NCI-H345 (cell line): ENCODE results near the gene INPP5K.
"Not testable (repeated sequence)": the region's sequence is repeated elsewhere in the genome, so short reads cannot be mapped to it uniquely, and the experiment has no call there.

Experiments used
- DNase-seq: peaks from one replicate; lab custom pipeline; 2025; lab: John Stamatoyannopoulos, UW

The INPP5K gene

GRCh38 chr17:1516388-1517161 lies at the start of gene INPP5K:
Gene INPP5K, minus strand, starts transcription at chr17:1516612. Its CDS starts 113 bp downstream, at chr17:1516499.
- DNase-seq: peak; percentile 93

- no peak for DNase-seq
Observed at GRCh38 chr17:1565877-1566276, 49.5 kb upstream of the INPP5K start.

- no peak for DNase-seq
Observed at GRCh38 chr17:1563786-1564613, 47.6 kb upstream of the INPP5K start.

- DNase-seq: not testable (repeated sequence)
Observed at GRCh38 chr17:1563471-1563785, 47.0 kb upstream of the INPP5K start.

- no peak for DNase-seq
Observed at GRCh38 chr17:1562176-1562643, 45.8 kb upstream of the INPP5K start.

GRCh38 chr17:1561420-1562175 lies 45.2 kb upstream of the INPP5K start:
- no peak for DNase-seq

GRCh38 chr17:1560858-1561355 lies 44.5 kb upstream of the INPP5K start:
- no peak for DNase-seq

GRCh38 chr17:1560101-1560857 lies 43.9 kb upstream of the INPP5K start:
- no peak for DNase-seq

- no peak for DNase-seq
Observed at GRCh38 chr17:1559047-1560043, 42.9 kb upstream of the INPP5K start.

GRCh38 chr17:1558401-1558800 lies 42.0 kb upstream of the INPP5K start:
- no peak for DNase-seq

- no peak for DNase-seq
Observed at GRCh38 chr17:1557355-1558095, 41.1 kb upstream of the INPP5K start.

- DNase-seq: no peak
Observed at GRCh38 chr17:1555651-1556471, 39.4 kb upstream of the INPP5K start.

- DNase-seq: no peak
Observed at GRCh38 chr17:1554751-1555540, 38.5 kb upstream of the INPP5K start.

GRCh38 chr17:1553354-1554266 lies 37.2 kb upstream of the INPP5K start:
- DNase-seq: no peak

- no peak for DNase-seq
Observed at GRCh38 chr17:1552932-1553331, 36.5 kb upstream of the INPP5K start.

- no peak for DNase-seq
Observed at GRCh38 chr17:1551741-1552140, 35.3 kb upstream of the INPP5K start.

- no peak for DNase-seq
Observed at GRCh38 chr17:1548032-1548431, 31.6 kb upstream of the INPP5K start.
